ENCODE results near the gene CAMTA1.

DNA sequence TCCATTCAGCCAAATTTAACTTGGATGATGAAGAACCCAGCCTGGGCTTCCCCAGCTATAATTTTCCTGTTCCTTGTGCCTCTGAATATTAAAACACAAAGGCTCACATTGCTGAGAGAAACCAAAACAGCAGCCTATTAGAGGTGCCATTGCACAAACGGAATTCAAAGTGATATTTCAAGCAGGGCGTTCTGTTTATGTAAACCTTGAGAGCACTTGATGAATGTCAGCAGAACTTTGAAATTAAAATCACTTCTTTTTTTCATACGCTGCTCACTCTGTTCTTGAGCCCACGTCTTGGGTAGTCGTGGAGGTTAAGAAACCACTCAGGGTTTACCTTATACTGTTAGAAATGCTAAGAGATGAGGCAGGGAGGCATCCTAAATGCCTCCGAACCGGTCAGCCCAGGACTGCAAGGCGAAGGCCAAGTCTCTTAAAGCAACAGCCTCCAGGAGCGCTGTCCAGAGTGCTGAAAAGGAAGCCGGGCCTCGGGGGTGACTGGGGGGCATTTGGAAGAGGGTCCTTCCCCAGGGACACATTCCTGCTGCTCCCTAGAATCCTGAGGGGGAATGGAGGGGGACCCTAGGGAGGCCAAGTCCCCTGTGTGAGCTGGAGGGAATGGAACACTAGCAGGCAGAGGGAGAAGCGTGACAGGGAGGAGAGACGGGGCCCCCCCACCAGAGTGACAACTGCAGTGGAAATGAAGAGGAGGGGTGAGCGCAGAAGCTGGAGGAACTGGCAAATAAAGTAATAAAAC is 831.0 kb downstream of the CAMTA1 start:
- TF ChIP-seq, protein P1, sequence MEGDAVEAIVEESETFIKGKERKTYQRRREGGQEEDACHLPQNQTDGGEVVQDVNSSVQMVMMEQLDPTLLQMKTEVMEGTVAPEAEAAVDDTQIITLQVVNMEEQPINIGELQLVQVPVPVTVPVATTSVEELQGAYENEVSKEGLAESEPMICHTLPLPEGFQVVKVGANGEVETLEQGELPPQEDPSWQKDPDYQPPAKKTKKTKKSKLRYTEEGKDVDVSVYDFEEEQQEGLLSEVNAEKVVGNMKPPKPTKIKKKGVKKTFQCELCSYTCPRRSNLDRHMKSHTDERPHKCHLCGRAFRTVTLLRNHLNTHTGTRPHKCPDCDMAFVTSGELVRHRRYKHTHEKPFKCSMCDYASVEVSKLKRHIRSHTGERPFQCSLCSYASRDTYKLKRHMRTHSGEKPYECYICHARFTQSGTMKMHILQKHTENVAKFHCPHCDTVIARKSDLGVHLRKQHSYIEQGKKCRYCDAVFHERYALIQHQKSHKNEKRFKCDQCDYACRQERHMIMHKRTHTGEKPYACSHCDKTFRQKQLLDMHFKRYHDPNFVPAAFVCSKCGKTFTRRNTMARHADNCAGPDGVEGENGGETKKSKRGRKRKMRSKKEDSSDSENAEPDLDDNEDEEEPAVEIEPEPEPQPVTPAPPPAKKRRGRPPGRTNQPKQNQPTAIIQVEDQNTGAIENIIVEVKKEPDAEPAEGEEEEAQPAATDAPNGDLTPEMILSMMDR (IDR thresholded peaks at IDR 0.05; ENCODE audit: insufficient read depth, low read depth, low read length) = no peak
- TF ChIP-seq EZH2 (IDR thresholded peaks at IDR 0.05; ENCODE audit: insufficient read depth, low read length) = no peak

Data from astrocyte (in vitro differentiated cells and primary cell).